OCI-LY3 (cell line): Measurements from ENCODE around the gene PFKFB3.

Experiments
- EZH2phosphoT487 ChIP-seq: fragments of 200-600 bp; shearing (Covaris generic); IDR thresholded peaks from 2 replicates; pipeline ENCODE4 v1.6.1; 2018; ENCODE audit warnings: antibody characterized with exemption, mixed run types, low read depth
- TF ChIP-seq, protein P1 (sequence below): fragments of 200-600, 300-600 bp; sonication (generic); IDR thresholded peaks from 2 replicates; pipeline ENCODE4 v1.5.1; 2014; ENCODE audit warnings: antibody characterized with exemption, low read length, low read depth

DNA sequence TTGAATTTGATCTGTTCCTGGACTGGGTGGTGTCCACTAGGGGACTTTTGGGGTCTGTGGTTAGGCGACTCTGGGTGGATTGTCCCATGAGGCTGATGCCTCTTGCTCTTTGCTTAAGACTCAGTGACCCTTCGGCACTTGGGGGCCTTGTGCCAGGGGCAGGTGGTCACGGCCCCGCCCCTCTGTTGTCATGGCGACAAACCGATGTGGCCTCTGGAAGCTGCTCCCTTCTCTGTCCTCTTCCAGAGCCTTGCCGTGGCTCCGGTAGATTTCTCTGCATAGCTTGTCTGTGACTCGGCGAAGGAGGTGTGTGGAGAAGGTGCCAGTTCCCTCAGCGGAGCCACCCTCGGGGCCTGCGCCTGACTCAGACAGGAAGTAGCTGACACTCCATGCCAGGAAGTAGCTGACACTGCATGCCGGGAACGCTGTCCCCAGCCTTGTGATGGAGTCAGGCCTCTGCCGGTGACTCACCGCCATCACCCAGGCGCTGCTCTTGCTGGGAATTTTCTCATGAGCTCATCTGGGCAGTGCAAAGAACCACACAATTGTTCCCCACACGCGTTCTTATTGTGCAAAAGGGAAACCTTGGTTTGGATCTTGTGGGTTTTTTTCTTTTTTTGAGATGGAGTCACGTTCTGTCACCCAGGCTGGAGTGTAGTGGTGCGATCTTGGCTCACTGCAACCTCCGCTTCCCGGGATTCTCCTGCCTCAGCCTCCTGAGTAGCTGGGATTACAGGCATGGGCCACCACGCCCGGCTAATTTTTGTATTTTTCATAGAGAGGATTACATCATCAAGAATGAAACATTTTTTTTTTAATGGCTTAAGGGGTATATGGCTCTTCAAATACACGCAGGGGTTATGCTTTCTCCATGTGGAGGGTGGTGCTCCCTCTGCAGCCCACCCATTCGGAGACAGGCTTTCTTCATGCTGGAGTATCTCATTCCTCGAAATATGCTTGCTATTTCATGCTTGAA lies 72.6 kb downstream of the PFKFB3 start:
- TF ChIP-seq, protein P1, sequence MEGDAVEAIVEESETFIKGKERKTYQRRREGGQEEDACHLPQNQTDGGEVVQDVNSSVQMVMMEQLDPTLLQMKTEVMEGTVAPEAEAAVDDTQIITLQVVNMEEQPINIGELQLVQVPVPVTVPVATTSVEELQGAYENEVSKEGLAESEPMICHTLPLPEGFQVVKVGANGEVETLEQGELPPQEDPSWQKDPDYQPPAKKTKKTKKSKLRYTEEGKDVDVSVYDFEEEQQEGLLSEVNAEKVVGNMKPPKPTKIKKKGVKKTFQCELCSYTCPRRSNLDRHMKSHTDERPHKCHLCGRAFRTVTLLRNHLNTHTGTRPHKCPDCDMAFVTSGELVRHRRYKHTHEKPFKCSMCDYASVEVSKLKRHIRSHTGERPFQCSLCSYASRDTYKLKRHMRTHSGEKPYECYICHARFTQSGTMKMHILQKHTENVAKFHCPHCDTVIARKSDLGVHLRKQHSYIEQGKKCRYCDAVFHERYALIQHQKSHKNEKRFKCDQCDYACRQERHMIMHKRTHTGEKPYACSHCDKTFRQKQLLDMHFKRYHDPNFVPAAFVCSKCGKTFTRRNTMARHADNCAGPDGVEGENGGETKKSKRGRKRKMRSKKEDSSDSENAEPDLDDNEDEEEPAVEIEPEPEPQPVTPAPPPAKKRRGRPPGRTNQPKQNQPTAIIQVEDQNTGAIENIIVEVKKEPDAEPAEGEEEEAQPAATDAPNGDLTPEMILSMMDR: no peak
- no peak for TF ChIP-seq EZH2phosphoT487
